GM12892 (cell line): Measurements from ENCODE around the gene SUGCT.

Experiments used
- DNase-seq: peaks from one replicate; pipeline ENCODE4 v3.0.0; 2011; ENCODE audit not compliant: insufficient read length
- FAIRE-seq: peaks from 2 replicates; lab custom pipeline; 2011; peaks lifted over from hg19 to GRCh38; lab: Jason Lieb, UNC
- POLR2A ChIP-seq: IDR thresholded peaks from 2 replicates; pipeline ENCODE4 v1.6.1; 2011; ENCODE audit warnings: low read depth, low read length, control low read depth
- POLR2AphosphoS5 ChIP-seq: IDR thresholded peaks from 2 replicates; pipeline ENCODE4 v1.6.1; 2011; ENCODE audit warnings: low read depth, low read length, control low read depth
- TAF1 ChIP-seq: IDR thresholded peaks from 2 replicates; pipeline ENCODE4 v1.6.1; 2011; ENCODE audit warnings: low read depth, mild to moderate bottlenecking, control low read depth, low read length, borderline replicate concordance

SUGCT gene

GRCh38 chr7:40656349-40656748, 521.5 kb downstream of the SUGCT start:
- FAIRE-seq, result no peak
- no peak for DNase-seq
- TF ChIP-seq TAF1, result no peak
- no peak for TF ChIP-seq POLR2AphosphoS5
- no peak for TF ChIP-seq POLR2A

GRCh38 chr7:40658729-40659128, 523.9 kb downstream of the SUGCT start:
- TF ChIP-seq POLR2AphosphoS5 (no peak), POLR2A (no peak), TAF1 (no peak)
- DNase-seq (no peak), FAIRE-seq (no peak)

- DNase-seq (no peak), FAIRE-seq (no peak)
- no peak for TF ChIP-seq POLR2A
- no peak for TF ChIP-seq TAF1
- no peak for TF ChIP-seq POLR2AphosphoS5
Observed at GRCh38 chr7:40659231-40659630, 524.4 kb downstream of the SUGCT start.

DNA sequence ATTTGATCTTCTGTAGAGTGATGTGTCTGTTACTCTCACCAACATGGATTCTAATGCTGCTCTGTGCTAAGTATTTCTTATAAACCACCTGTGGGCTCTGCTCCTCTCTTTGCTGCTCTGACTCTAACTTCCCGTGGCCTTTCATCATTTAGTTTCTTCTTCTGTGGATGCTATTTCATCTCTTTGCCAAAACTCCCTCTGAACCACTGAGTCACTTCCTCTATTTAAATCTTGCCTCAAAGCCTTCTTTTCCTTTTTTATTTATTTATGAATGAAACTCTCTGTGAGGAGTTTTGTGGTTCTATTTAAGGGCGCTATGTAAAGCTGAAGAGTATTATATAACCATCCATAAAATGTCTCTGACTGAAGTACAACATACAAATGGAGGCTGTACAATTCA, 538.5 kb downstream of the SUGCT start:
- TF ChIP-seq TAF1 (no peak), POLR2AphosphoS5 (no peak), POLR2A (no peak)
- FAIRE-seq (no peak), DNase-seq (no peak)

GRCh38 chr7:40674316-40674715, 539.5 kb downstream of the SUGCT start:
- FAIRE-seq, result no peak
- no peak for DNase-seq
- TF ChIP-seq TAF1 (no peak), POLR2AphosphoS5 (no peak), POLR2A (no peak)

DNA sequence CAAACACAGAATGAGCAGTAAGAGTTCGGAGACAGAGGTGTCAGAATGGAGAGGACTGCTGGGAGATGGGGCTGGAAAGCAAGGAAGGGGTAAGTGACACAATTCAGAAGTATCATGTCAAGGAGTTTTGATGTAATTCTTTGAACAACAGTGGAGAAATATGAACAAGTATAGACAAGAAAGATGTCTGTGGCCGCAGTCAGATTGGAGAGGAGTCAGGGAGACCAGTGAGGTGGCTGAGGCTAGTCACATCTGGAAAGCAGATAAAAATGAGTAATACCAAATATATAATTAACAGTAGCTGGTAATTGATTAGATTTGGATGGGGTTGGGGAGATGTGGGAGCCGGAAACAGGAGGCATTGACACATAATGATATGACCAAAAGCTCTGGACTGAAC, 540.9 kb downstream of the SUGCT start:
- FAIRE-seq (no peak), DNase-seq (no peak)
- TF ChIP-seq TAF1, result no peak
- TF ChIP-seq POLR2AphosphoS5, result no peak
- no peak for TF ChIP-seq POLR2A

DNA sequence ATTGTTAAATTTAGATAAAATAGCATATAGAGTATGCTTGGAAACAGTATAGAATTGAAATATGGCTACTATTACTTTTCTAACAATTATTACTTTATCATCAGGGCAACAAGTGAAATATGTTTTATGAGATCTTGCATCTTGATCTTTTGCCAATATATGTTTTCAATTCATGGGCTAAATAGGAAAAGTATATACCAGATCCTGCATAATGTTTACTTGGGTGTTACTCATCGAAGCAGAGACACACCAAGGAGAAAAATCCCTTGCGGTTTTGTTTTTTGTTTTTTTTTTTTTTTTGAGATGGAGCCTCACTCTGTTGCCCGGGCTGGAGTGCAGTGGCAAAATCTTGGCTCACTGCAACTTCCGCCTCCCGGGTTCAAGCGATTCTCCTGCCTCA, 541.4 kb downstream of the SUGCT start:
- DNase-seq, result no peak
- no peak for FAIRE-seq
- no peak for TF ChIP-seq POLR2A
- no peak for TF ChIP-seq TAF1
- no peak for TF ChIP-seq POLR2AphosphoS5

DNA sequence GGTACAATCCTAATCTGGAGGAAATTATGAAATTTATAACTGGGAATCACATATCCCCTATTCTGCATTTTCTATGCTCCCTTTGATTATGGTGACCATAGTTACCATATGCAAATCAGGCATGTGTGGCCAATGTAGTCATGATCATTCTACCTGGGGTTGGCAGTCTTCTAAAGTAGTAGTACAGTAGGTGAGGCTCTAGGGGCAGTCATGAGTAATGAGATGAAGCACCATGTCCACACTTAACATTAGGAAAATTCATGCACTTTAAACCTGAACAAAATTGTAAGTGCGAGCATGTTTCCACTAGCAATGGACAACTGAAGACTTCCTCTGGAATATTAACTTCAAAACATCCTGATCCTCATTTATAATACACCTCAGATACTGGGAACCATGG, 545.9 kb downstream of the SUGCT start:
- DNase-seq (peak; percentile 5), FAIRE-seq (no peak)
- no peak for TF ChIP-seq POLR2A
- TF ChIP-seq TAF1, result no peak
- TF ChIP-seq POLR2AphosphoS5, result no peak

DNA sequence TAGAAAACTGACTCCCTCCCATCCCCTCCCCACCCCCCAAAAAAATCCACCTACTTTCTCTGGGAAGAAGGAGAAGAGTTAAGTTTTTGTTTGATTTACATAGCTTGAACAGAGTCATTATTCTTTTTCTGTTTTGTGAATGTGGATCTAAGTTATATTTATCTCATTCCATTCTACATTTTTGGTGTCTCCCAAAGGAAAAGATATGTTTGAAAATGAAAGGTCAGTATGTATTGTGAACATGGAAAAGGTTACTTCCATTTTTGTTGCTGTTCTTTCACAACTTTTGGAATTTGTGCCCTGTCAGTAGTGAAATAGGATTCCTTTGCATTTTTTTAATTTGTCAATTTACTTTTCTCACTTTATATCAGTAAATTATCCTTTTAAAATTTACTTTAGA, 547.9 kb downstream of the SUGCT start:
- FAIRE-seq (no peak), DNase-seq (no peak)
- TF ChIP-seq TAF1, result no peak
- no peak for TF ChIP-seq POLR2A
- TF ChIP-seq POLR2AphosphoS5, result no peak

GRCh38 chr7:40694026-40694809, 559.4 kb downstream of the SUGCT start:
- TF ChIP-seq TAF1 (no peak), POLR2A (no peak), POLR2AphosphoS5 (no peak)
- FAIRE-seq (no peak), DNase-seq (no peak)

DNA sequence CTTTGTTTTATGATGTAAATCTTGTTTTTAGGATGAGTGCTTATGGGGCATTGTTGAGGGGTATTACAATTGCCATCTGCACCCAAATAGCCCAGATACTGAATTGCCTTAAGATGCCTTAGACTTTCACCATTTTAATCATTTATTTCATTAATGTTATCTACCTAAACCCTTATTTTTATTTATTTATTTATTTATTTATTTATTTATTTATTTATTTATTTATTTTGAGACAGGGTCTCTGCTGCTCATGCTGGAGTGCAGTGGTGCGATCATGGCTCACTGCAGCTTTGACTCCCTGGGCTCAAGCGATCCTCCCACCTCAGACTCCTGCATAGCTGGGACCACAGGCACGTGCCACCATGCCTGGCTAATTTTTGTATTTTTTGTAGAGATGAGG, 560.2 kb downstream of the SUGCT start:
- TF ChIP-seq POLR2A, result no peak
- TF ChIP-seq POLR2AphosphoS5, result no peak
- TF ChIP-seq TAF1, result no peak
- DNase-seq, result no peak
- FAIRE-seq, result no peak

GRCh38 chr7:40697653-40698052, 562.8 kb downstream of the SUGCT start:
- DNase-seq, result no peak
- TF ChIP-seq POLR2AphosphoS5 (no peak), TAF1 (no peak), POLR2A (no peak)
- FAIRE-seq, result no peak

GRCh38 chr7:40698214-40698920, 563.6 kb downstream of the SUGCT start:
- TF ChIP-seq TAF1, result no peak
- no peak for TF ChIP-seq POLR2AphosphoS5
- TF ChIP-seq POLR2A, result no peak
- DNase-seq (no peak), FAIRE-seq (no peak)
